ENCODE results near the gene NLRP1. TPM values are rescaled to one million over a fixed set of nuclear protein-coding genes. Genes with fewer than 3 reads are reported as not detected.

The NLRP1 gene
- total RNA-seq, 2 donors from 2014 or later = 62.7 to 73.2 TPM

DNA sequence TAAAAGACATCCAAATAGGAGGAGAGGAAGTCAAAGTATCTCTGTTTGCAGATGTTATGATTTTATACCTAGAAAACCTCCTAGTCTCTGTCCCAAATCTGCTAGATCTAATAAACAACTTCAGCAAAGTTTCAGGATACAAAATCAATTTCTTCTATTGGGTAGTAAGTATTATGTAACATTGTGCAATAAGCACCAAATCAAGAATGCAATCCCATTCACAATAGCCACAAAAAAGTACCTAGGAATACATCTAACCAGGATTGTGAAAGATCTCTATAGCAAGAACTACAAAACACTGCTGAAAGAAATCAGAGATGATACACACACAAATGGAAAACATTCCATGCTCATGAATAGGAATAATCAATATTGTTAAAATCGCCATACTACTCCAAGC lies 13.0 kb downstream of the NLRP1 start:
- no peak for ATAC-seq (ENCODE audit: insufficient number of reproducible peaks, low FRiP score, low read depth)
- H3K4me1 ChIP-seq (ENCODE audit: control insufficient read depth in 1 of 2, low read depth in 2 of 2) = no peaks in the 10 kb centered on the region

GRCh38 chr17:5565808-5566207 lies 18.5 kb downstream of the NLRP1 start:
- TF ChIP-seq, protein P1, sequence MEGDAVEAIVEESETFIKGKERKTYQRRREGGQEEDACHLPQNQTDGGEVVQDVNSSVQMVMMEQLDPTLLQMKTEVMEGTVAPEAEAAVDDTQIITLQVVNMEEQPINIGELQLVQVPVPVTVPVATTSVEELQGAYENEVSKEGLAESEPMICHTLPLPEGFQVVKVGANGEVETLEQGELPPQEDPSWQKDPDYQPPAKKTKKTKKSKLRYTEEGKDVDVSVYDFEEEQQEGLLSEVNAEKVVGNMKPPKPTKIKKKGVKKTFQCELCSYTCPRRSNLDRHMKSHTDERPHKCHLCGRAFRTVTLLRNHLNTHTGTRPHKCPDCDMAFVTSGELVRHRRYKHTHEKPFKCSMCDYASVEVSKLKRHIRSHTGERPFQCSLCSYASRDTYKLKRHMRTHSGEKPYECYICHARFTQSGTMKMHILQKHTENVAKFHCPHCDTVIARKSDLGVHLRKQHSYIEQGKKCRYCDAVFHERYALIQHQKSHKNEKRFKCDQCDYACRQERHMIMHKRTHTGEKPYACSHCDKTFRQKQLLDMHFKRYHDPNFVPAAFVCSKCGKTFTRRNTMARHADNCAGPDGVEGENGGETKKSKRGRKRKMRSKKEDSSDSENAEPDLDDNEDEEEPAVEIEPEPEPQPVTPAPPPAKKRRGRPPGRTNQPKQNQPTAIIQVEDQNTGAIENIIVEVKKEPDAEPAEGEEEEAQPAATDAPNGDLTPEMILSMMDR (IDR thresholded peaks at IDR 0.05) = no peak
- Histone ChIP-seq H3K27ac (no peak overlapping the region), H3K36me3 (no peaks in the 10 kb centered on the region)

More for the DNA sequence above, 13.0 kb downstream of the NLRP1 start:
- peaks cover 14% of the 10 kb centered on the region for H3K36me3 ChIP-seq
- no peaks in the 10 kb centered on the region for H3K27me3 ChIP-seq (replicated peaks; ENCODE audit: insufficient read depth)
- TF ChIP-seq, protein P1 (IDR thresholded peaks at IDR 0.05) = no peak
- no peak for DNase-seq (ENCODE audit: low spot score)
- H3K4me3 ChIP-seq = no peak overlapping the region
- peaks cover 4% of the 10 kb centered on the region for H3K9me3 ChIP-seq
- H3K27ac ChIP-seq = no peak overlapping the region

DNA sequence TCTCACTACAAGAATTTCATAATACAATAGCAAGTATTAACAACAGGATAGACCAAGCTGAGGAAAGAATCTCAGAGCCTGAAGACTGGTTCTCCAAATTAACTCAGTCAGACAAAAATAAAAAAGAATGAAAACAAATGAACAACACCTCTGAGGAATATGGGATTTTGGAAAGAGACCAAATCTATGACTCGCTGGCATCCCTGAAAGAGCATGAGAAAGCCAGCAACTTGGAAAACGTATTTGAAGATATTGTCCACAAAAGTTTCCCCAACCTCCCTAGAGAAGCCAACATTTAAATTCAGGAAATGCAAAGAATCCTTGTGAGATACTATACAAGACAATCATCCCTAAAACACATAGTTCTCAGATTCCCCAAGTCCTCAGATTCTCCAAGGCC lies 20.9 kb downstream of the NLRP1 start:
- ATAC-seq (ENCODE audit: insufficient number of reproducible peaks, low FRiP score, low read depth) (no peak), DNase-seq (ENCODE audit: low spot score) (no peak)
- Histone ChIP-seq H3K4me3 (no peak overlapping the region), H3K4me1 (ENCODE audit: control insufficient read depth in 1 of 2, low read depth in 2 of 2) (no peaks in the 10 kb centered on the region), H3K9me3 (no peaks in the 10 kb centered on the region), H3K27ac (no peak overlapping the region), H3K36me3 (peaks cover 18% of the 10 kb centered on the region), H3K27me3 (replicated peaks; ENCODE audit: insufficient read depth) (no peaks in the 10 kb centered on the region)
- TF ChIP-seq, protein P1 (IDR thresholded peaks at IDR 0.05) = no peak

More at GRCh38 chr17:5565808-5566207, 18.5 kb downstream of the NLRP1 start:
- no peak for DNase-seq (ENCODE audit: low spot score)
- H3K27me3 ChIP-seq (replicated peaks; ENCODE audit: insufficient read depth) = no peaks in the 10 kb centered on the region
- H3K4me1 ChIP-seq (ENCODE audit: control insufficient read depth in 1 of 2, low read depth in 2 of 2) = no peaks in the 10 kb centered on the region
- no peak for ATAC-seq (ENCODE audit: insufficient number of reproducible peaks, low FRiP score, low read depth)
- H3K4me3 ChIP-seq = no peak overlapping the region
- H3K9me3 ChIP-seq = no peaks in the 10 kb centered on the region

DNA sequence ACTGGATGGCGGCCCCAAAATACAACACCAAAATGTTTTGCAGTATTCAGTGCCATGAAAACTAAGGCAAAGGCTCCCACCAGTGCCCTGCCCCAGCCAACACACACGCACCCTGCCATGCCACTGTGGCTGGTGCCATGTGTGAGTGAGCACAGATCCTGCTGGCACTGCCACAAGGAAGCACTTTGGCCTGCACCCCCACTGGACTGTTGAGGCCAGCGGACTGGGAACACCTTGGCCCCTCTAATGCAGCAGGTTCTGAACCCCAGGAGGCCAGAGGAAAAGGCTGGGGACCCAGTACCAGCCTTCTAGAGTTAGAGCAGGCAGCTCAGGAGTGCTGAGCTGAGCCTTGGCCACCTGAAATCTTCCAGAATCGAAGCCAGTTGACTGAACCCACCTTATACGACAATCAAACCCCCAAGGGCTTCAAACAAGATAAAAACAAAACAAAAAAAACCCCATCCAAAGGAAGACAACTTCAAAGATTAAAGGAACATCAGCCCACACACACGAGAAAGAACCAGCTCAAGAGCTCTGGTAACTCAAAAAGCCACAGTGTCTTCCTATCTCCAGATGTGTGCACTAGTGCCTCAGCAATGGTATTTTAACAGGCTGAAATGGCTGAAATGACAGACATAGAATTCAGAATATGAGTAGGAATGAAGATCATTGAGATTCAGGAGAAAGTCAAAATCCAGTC lies 21.5 kb downstream of the NLRP1 start:
- Histone ChIP-seq H3K4me1 (ENCODE audit: control insufficient read depth in 1 of 2, low read depth in 2 of 2) (no peaks in the 10 kb centered on the region), H3K36me3 (peaks cover 21% of the 10 kb centered on the region), H3K27me3 (replicated peaks; ENCODE audit: insufficient read depth) (no peaks in the 10 kb centered on the region), H3K9me3 (no peaks in the 10 kb centered on the region), H3K27ac (no peak overlapping the region), H3K4me3 (no peak overlapping the region)
- TF ChIP-seq, protein P1 (IDR thresholded peaks at IDR 0.05) = no peak
- ATAC-seq (ENCODE audit: insufficient number of reproducible peaks, low FRiP score, low read depth) = no peak
- no peak for DNase-seq (ENCODE audit: low spot score)

DNA sequence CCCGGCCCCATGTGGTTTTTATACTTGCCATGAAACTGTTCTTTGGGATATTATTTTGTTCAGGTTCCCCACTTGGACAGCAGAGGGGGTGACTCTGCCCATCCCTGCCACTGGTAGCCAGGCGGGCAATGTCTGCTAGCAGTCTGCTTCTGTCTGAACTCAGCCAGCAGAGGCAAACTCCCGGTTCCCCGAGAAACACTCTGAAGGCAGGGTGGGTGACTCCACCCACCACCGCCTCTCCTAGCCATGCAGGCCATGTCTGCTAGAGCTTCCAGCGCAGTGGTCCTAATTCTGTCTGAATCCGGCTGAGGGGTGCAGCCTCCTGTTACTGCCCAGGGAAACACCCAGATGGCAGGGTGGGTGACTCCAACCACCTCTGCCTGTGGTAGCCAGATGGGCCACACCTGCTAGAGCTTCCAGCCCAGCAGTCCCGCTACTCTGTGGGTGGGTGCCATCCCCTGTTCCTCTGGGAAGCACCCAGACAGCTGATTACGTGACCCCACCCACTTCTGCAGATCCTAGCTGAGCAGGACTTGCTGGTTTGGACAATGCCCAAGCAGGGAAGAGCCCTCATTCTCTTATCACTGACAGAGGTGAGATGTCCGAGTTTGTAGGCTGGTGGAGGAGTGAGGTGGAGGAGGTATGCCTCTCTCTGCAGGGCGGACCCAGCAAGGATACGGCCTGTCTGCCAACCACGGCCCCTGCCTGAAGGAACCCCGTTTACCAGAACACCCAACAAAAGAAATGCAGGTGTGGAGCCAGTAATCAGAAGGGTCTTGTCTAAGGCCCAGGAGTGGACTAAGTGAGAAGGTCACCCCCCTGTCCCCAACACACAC lies 22.4 kb downstream of the NLRP1 start:
- Histone ChIP-seq H3K36me3 (peaks cover 25% of the 10 kb centered on the region), H3K4me3 (no peak overlapping the region), H3K9me3 (no peaks in the 10 kb centered on the region), H3K27me3 (replicated peaks; ENCODE audit: insufficient read depth) (no peaks in the 10 kb centered on the region), H3K4me1 (ENCODE audit: control insufficient read depth in 1 of 2, low read depth in 2 of 2) (peaks cover 0 to 4% of the 10 kb centered on the region in 2 donors), H3K27ac (no peak overlapping the region)
- ATAC-seq (ENCODE audit: insufficient number of reproducible peaks, low FRiP score, low read depth) = no peak
- TF ChIP-seq, protein P1 (IDR thresholded peaks at IDR 0.05) = no peak
- no peak for DNase-seq (ENCODE audit: low spot score)

Data from thoracic aorta (tissue), 2 donors.